Activated T-helper 1 cell treated with Interleukin-2 at 50 U/mL for 16 hours (primary cell): Measurements from ENCODE around the gene ZNF586.
"Not testable (repeated sequence)": the region's sequence is repeated elsewhere in the genome, so short reads cannot be mapped to it uniquely, and the experiment has no call there.

Experiments used
- DNase-seq: peaks from one replicate; pipeline ENCODE4 v3.0.0-alpha.2; 2020; ENCODE audit warnings: low read depth

ZNF586 gene

GRCh38 chr19:57796580-57796979, 27.1 kb downstream of the ZNF586 start:
- DNase-seq, result not testable (repeated sequence)

GRCh38 chr19:57800696-57801095, 31.2 kb downstream of the ZNF586 start:
- DNase-seq, result no peak

GRCh38 chr19:57802269-57802668, 32.8 kb downstream of the ZNF586 start:
- DNase-seq, result no peak

- DNase-seq, result no peak
These were observed 33.8 kb downstream of the ZNF586 start for GRCh38 chr19:57803265-57803593.

- no peak for DNase-seq
These were observed 34.3 kb downstream of the ZNF586 start for GRCh38 chr19:57803594-57804325.

- DNase-seq, result no peak
These were observed 38.1 kb downstream of the ZNF586 start for GRCh38 chr19:57807541-57807940.

GRCh38 chr19:57810410-57811295, 41.2 kb downstream of the ZNF586 start:
- DNase-seq, result not testable (repeated sequence)

GRCh38 chr19:57812226-57812625, 42.8 kb downstream of the ZNF586 start:
- no peak for DNase-seq

- DNase-seq, result not testable (repeated sequence)
These were observed 43.7 kb downstream of the ZNF586 start for GRCh38 chr19:57812975-57813820.

- no peak for DNase-seq
These were observed 44.5 kb downstream of the ZNF586 start for GRCh38 chr19:57813919-57814504.

GRCh38 chr19:57814505-57815246, 45.2 kb downstream of the ZNF586 start, which contains the start of gene ZNF552:
ZNF552 (minus strand) TSS chr19:57814913; CDS start chr19:57814743, 170 bp downstream.
- DNase-seq, result peak; percentile 56

GRCh38 chr19:57815247-57816075, 46.0 kb downstream of the ZNF586 start:
- no peak for DNase-seq

GRCh38 chr19:57816652-57817051, 47.2 kb downstream of the ZNF586 start:
- DNase-seq, result no peak

- DNase-seq, result no peak
These were observed 48.5 kb downstream of the ZNF586 start for GRCh38 chr19:57817976-57818375.

GRCh38 chr19:57818378-57818777, 48.9 kb downstream of the ZNF586 start:
- DNase-seq, result no peak

- DNase-seq, result peak; percentile 62
These were observed 50.1 kb downstream of the ZNF586 start for GRCh38 chr19:57819475-57820148.

GRCh38 chr19:57820599-57820998, 51.1 kb downstream of the ZNF586 start:
- DNase-seq, result no peak

- DNase-seq, result not testable (repeated sequence)
These were observed 51.6 kb downstream of the ZNF586 start for GRCh38 chr19:57821095-57821494.

GRCh38 chr19:57821501-57821900, 52.0 kb downstream of the ZNF586 start:
- not testable (repeated sequence) for DNase-seq

GRCh38 chr19:57823155-57823554, 53.7 kb downstream of the ZNF586 start:
- not testable (repeated sequence) for DNase-seq
